Stimulated activated naive CD4-positive, alpha-beta T cell treated with Interleukin-2 at 50 U/mL for 16 hours (primary cell): ENCODE data around the gene NT5DC1.

ENCODE experiments used
- DNase-seq: peaks from one replicate; lab custom pipeline; 2025; lab: John Stamatoyannopoulos, UW

Gene NT5DC1

DNA sequence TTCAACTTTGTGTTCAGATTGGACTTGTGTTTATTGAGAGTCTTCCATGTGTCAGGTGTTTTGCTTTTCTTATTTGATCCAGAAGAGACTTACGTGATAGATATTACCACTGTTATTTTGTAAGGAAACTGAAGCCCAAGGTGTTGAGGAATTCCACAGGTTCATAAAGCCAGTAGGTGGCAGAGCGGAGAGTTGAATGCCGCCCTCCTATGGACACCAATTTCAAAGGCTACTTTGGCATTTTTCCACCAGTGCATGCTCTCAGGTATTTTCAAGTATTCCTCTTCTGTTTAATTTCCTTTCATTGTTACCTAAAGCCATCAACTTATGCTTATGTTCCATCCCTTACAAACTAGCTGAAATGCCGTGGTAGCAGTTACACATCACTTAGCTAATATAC, 39.3 kb downstream of the NT5DC1 start:
- no peak for DNase-seq

DNA sequence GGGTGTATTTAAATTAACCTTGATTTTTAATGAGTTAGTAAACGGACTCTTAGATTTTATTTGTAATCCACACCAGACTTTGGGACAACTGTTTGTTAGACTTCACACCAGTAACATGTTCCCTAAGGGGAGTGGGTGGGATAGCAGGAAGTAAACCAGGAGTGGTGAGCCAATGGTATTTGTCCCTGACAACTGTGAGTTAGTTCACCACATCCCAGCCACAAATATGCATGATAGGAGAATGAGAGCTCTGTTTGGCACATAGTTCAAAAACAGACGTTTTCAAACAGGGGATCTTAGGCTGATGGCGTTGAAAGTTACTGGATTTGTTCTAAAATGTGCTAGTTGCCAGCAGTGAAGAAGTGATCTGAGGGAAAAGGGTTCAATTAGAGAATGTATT, 44.0 kb downstream of the NT5DC1 start:
- no peak for DNase-seq

DNA sequence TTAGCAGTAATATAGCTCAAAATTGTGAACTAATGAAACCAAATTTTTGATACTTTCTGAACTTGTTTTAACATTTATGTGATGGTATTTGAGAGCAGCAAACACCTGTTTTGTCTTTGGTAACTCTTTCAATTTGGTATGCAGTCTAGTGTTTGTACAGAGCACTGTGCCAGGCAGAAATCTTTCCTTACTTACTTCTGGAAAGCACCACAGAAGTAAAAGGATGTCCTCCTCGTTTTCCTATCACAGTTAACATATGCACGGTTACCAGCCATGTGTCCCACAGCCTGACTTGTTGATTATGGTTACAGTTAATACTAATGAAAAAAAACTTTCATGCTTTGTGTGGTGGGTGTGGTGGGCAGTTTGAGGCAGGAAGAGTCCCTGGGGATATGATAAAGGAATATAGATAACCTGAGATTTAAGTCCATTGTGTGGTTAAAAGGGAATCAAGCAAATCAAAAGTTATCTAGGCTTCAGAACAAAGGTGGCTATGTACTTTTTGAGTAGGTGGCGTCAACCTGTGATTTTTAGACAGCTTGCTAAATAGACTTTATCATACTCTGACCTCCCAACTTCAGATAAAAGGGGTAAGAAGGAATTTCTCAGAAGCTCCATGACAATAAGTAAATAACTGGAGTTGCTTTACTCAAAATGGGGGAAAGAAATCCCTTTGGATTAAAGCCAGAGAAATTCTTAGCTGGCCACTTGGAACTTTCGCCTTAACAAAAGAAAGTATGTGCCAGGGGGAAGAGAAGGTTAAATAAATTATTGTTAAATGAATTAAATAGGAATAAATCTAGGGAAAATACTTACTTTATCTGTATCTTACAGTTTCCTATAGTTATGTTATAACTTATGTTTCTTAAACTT, 45.4 kb downstream of the NT5DC1 start:
- DNase-seq, result no peak

- no peak for DNase-seq
These were observed 52.0 kb downstream of the NT5DC1 start for GRCh38 chr6:116152620-116153019.

DNA sequence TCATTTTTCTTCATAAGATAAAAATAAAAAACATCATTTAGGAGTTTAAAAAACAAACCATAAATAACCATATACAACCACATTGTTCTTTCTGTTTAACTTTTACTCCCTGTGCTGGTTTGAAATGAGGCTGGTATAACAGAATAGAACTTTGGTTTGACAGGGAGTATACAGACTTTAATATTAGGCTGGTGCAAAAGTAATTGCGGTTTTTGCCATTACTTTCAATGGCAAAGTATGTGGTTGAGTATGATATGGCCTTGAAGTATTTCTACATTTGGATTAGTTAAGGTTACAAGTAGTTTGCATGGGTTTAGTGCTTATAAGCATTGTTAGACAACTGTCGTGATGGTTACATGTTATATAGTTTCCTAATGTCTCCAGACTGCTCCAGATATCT, 54.2 kb downstream of the NT5DC1 start:
- DNase-seq, result no peak

- DNase-seq, result no peak
These were observed 56.0 kb downstream of the NT5DC1 start for GRCh38 chr6:116156405-116157326.

GRCh38 chr6:116157391-116157790, 56.7 kb downstream of the NT5DC1 start:
- DNase-seq, result no peak

- no peak for DNase-seq
These were observed 58.0 kb downstream of the NT5DC1 start for GRCh38 chr6:116158641-116159040.

DNA sequence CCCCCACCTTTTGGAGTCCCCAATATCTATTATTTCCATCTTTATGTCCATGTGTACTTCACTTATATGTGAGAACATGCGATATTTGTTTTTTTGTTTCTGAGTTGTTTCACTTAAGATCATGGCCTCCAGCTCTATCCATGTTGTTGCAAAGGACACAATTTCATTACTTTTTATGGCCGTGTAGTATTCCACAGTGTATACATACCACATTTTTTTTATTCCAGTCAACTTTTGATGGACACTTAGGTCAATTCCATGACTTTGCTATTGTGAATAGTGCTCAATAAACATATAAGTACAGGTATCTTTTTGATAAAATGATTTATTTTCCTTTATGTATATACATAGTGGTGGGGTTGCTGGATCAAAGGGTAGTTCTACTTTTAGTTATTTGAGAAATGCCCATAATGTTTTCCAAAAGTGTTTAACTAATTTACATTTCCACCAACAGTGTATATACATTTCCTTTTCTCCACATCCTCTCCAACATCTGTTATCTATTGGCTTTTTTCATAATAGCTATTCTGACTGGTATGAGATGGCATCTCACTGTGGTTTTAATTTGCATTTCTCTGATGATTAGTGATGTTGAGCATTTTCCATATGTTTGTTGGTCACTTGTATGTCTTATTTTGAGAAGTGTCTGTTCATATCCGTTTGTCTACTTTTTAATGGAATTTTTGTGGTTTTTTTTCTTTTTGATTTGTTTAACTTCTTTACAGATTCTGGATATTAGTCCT, 59.3 kb downstream of the NT5DC1 start:
- DNase-seq, result no peak

DNA sequence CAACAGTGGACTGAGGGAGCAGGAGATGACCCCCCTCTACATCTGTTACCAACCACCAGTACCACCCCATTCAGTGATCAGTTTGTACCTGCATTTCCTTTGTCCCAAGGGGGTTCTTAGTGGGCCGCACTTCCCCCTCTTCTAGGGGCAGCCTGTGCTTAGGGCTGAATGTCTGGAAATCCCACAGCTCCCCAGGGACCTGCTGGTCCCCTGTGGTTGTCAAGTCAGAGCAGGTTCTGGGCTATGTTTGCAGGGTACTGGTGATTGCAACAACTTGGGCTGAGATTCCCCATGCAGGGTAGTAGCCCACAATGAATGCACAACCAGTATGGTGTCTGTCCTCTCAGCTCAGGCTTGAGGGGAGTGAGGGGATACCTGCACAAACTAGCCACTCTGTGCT, 64.9 kb downstream of the NT5DC1 start:
- no peak for DNase-seq

- DNase-seq, result no peak
These were observed 65.7 kb downstream of the NT5DC1 start for GRCh38 chr6:116166369-116166768.

DNA sequence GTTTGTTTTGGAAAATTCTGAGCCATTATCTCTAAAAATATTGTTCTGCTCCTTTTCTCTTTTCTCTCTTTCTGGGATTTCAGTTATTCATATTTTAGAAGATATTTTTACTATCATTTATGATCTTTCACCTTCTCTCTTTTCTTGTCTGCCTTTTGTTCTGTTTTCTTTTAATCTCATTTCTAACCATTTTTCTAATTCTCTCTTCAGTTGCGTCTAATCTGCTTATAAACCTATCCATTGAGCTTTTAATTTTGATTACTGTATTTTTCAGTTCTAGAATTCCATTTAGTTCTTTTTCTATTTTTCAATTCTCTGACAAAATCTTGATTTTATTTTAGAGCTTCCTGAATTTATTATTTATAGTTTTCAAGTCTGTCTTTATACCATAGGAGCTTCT, 67.5 kb downstream of the NT5DC1 start:
- no peak for DNase-seq

GRCh38 chr6:116169880-116170279, 69.2 kb downstream of the NT5DC1 start:
- DNase-seq, result no peak

DNA sequence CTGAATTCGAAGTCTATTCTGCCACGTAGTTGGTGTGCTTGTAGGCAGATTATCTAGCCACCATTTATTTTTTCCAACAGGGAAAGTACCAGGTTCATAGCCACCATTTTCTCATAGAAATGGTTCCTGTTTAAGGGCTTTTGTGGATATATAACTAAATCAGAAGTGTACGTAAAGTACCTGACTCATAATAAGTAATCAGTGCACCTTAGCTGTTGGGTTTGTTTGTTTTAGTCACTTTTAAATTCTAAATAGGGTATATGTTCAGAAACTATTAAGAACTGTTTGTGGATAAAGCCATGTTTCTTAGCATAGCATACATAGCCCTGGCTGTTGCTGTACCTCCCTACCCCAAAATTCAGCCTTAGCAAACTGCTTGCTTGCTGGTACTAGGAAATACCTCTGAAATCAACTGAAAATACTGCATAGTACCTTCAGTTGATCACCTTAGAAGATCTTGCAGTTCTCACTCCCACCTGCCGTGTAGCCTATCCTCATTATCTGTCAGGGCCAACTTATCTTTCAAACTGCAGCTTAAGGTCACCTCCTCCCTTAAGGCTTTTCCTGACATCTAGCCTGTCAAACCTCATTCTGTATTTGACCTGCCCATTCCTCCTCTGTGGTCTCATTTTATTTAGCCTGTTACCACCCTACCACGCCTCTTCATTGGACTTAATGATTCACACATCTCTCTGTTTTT, 69.9 kb downstream of the NT5DC1 start:
- DNase-seq, result no peak

DNA sequence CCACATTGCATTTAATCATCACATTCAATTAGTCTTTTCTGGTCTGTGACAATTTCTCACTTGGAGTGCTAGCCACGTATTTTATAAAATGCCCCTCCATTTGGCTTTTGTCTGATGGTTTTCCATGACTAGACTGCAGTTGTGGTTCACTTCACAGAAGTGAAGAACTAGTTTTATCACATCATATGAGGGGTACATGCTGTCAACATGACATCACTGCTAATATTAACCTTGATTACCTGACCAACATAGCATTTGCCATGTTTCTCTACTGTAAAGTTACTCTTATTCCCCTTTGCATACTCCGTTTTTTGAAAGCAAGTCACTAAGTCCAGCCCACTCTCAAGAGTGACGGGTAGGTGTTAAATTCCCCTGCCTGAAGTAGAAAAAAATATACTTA, 73.3 kb downstream of the NT5DC1 start:
- no peak for DNase-seq

GRCh38 chr6:116175344-116175743, 74.7 kb downstream of the NT5DC1 start:
- DNase-seq, result no peak

DNA sequence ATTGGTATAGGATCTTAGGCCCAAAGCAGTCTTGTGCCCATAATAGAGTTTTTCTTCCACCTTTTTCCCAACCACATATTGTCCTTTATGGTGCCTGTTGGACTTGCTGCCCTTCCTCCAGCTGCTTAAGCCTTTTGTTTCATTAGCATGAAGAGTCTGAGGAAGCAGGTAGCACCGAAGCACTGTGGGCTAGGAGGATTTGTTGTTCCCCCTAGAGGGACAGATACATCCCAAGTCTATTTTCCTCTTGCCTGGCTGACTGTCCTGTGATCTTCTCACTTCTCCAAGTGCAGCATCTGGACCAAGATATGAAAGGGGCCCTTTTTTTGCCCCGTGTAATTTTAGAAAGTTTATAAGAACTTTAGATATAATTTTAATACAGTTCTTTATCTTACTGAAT, 75.9 kb downstream of the NT5DC1 start:
- no peak for DNase-seq

DNA sequence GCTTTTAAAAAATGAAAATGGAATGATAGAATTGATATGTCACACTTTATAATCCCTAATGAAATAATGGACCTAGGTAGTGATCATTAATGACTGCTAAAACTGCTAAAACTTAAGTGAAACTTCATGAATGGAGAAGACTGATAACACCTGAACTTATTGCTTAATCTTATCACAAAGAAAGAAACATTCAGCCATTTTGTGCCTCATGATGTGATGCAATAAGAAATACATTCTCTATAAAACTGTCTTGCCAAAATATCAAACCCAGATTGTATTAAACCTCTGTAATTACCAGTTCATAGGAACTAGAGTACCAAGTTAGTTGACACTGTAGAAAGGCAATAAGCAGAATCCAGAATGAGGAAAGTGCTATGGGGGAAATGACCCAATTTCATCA, 79.7 kb downstream of the NT5DC1 start:
- no peak for DNase-seq

DNA sequence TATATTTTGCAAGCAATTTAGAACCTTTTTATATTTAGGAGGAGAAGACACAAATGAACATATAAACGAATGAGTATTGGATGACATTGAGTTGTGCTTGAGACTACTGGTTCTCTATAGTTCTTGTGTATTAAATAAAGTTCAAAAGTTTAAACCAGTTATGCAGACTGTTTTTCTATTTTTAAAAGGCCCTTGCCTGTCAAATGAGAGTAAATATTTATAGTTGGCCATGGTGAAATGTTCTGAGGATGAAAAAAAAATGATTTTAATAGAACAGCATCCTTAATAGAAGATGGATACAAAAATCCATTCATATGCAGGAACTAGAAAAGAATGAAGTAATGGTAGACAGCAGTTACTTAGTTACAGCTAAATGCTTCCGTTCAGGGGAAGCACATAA, 88.8 kb downstream of the NT5DC1 start:
- no peak for DNase-seq

DNA sequence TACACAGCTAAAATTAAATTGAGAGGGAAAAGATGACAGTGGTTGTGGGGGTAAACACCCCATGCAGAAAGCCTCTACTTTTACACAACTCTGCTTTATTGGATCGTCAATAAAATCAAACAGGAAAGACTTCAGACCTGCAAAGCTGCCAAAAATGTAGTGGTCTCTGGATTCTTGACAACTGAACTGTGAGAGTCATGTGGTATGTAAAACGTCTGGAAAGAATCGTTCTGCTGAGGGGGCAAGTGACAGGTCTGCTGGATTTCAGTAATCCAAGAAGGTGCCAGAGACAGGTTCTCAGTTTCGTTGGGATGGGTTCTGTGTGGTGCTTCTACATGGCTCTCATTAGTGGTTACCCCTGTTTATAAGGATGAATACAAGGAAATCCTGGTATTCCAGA, 89.9 kb downstream of the NT5DC1 start:
- DNase-seq, result no peak

DNA sequence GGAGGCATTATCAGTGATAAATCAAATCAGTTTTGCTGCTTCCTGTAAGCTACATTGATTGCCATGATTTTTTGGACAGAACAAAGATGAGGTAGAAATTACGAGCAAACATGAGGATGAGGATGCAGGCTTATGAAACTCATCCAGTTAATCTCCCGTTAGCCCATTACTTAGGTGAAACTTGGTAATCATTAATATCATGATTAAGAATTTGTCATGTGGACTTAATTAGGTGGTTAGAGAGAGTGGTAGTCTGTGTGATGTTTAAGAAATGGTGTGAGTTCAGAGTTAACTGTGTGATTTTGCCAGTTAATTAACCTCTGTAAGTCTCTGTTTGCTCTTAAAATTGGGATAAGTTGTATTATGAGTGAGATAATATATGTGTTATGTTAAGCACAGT, 91.2 kb downstream of the NT5DC1 start:
- no peak for DNase-seq

GRCh38 chr6:116192786-116193185, 92.1 kb downstream of the NT5DC1 start:
- DNase-seq, result no peak
